Stimulated activated naive CD8-positive, alpha-beta T cell treated with anti-CD3 and anti-CD28 coated beads, Interleukin-15, Interleukin-2, amounts not matched to agents 100 ng/mL and 50 ng/mL, for 24 hours (primary cell): Measurements from ENCODE around the gene OAT.
"Not testable (repeated sequence)": the region's sequence is repeated elsewhere in the genome, so short reads cannot be mapped to it uniquely, and the experiment has no call there.

ENCODE experiments used
- H3K27ac Mint-ChIP-seq: one replicate; pipeline ENCODE4 v1.8.0; 2021; ENCODE audit warnings: mild to moderate bottlenecking, mixed read lengths
- H3K27me3 Mint-ChIP-seq: one replicate; pipeline ENCODE4 v1.8.0; 2021; ENCODE audit warnings: mixed read lengths
- H3K36me3 Mint-ChIP-seq: one replicate; pipeline ENCODE4 v1.8.0; 2021; ENCODE audit warnings: low read depth, mixed read lengths
- H3K4me1 Mint-ChIP-seq: one replicate; pipeline ENCODE4 v1.8.0; 2021; ENCODE audit warnings: low read depth, mixed read lengths
- H3K4me3 Mint-ChIP-seq: one replicate; pipeline ENCODE4 v1.8.0; 2021; ENCODE audit warnings: mild to moderate bottlenecking, mixed read lengths
- H3K9me3 Mint-ChIP-seq: one replicate; pipeline ENCODE4 v1.8.0; 2021; ENCODE audit warnings: mixed read lengths

The OAT gene

GRCh38 chr10:124380256-124380995 is 38.3 kb downstream of the OAT start:
- Mint-ChIP-seq H3K27me3 (peaks cover 39% of the 10 kb centered on the region), H3K36me3 (no peaks in the 10 kb centered on the region), H3K4me1 (no peaks in the 10 kb centered on the region), H3K27ac (no peak overlapping the region), H3K9me3 (no peaks in the 10 kb centered on the region), H3K4me3 (no peak overlapping the region)

- Mint-ChIP-seq H3K4me3 (no peak overlapping the region), H3K4me1 (no peaks in the 10 kb centered on the region), H3K9me3 (no peaks in the 10 kb centered on the region), H3K27me3 (peaks cover 39% of the 10 kb centered on the region), H3K27ac (no peak overlapping the region), H3K36me3 (no peaks in the 10 kb centered on the region)
Measured at GRCh38 chr10:124379609-124380193, 39.0 kb downstream of the OAT start.

- peaks cover 39% of the 10 kb centered on the region for H3K27me3 Mint-ChIP-seq
- H3K36me3 Mint-ChIP-seq = no peaks in the 10 kb centered on the region
- no peaks in the 10 kb centered on the region for H3K9me3 Mint-ChIP-seq
- H3K27ac Mint-ChIP-seq = no peak overlapping the region
- H3K4me1 Mint-ChIP-seq = no peaks in the 10 kb centered on the region
- no peak overlapping the region for H3K4me3 Mint-ChIP-seq
Measured at GRCh38 chr10:124378881-124379471, 39.7 kb downstream of the OAT start.

- Mint-ChIP-seq H3K27me3 (peaks cover 35% of the 10 kb centered on the region), H3K9me3 (no peaks in the 10 kb centered on the region), H3K4me3 (no peak overlapping the region), H3K36me3 (no peaks in the 10 kb centered on the region), H3K27ac (no peak overlapping the region), H3K4me1 (no peaks in the 10 kb centered on the region)
Measured at GRCh38 chr10:124378271-124378670, 40.5 kb downstream of the OAT start.

GRCh38 chr10:124377101-124377500 is 41.6 kb downstream of the OAT start:
- Mint-ChIP-seq H3K27ac (no peak overlapping the region), H3K4me3 (no peak overlapping the region), H3K4me1 (no peaks in the 10 kb centered on the region), H3K9me3 (no peaks in the 10 kb centered on the region), H3K27me3 (peaks cover 33% of the 10 kb centered on the region), H3K36me3 (no peaks in the 10 kb centered on the region)

GRCh38 chr10:124376411-124376810 is 42.3 kb downstream of the OAT start:
- peaks cover 29% of the 10 kb centered on the region for H3K27me3 Mint-ChIP-seq
- H3K4me1 Mint-ChIP-seq = no peaks in the 10 kb centered on the region
- H3K27ac Mint-ChIP-seq = no peak overlapping the region
- H3K9me3 Mint-ChIP-seq = no peaks in the 10 kb centered on the region
- no peaks in the 10 kb centered on the region for H3K36me3 Mint-ChIP-seq
- no peak overlapping the region for H3K4me3 Mint-ChIP-seq

GRCh38 chr10:124375691-124376090 is 43.0 kb downstream of the OAT start:
- Mint-ChIP-seq H3K4me1 (no peaks in the 10 kb centered on the region), H3K4me3 (no peak overlapping the region), H3K36me3 (no peaks in the 10 kb centered on the region), H3K27me3 (peaks cover 26% of the 10 kb centered on the region), H3K9me3 (no peaks in the 10 kb centered on the region), H3K27ac (no peak overlapping the region)

GRCh38 chr10:124375353-124375614 is 43.4 kb downstream of the OAT start:
- Mint-ChIP-seq H3K9me3 (no peaks in the 10 kb centered on the region), H3K36me3 (no peaks in the 10 kb centered on the region), H3K4me1 (no peaks in the 10 kb centered on the region), H3K27me3 (peaks cover 22% of the 10 kb centered on the region), H3K4me3 (no peak overlapping the region), H3K27ac (no peak overlapping the region)

GRCh38 chr10:124374535-124375352 is 44.0 kb downstream of the OAT start:
- H3K27me3 Mint-ChIP-seq = peaks cover 17% of the 10 kb centered on the region
- no peaks in the 10 kb centered on the region for H3K36me3 Mint-ChIP-seq
- H3K4me1 Mint-ChIP-seq = no peaks in the 10 kb centered on the region
- H3K4me3 Mint-ChIP-seq = no peak overlapping the region
- no peak overlapping the region for H3K27ac Mint-ChIP-seq
- no peaks in the 10 kb centered on the region for H3K9me3 Mint-ChIP-seq

- H3K36me3 Mint-ChIP-seq = no peaks in the 10 kb centered on the region
- peaks cover 7% of the 10 kb centered on the region for H3K27me3 Mint-ChIP-seq
- no peaks in the 10 kb centered on the region for H3K4me1 Mint-ChIP-seq
- H3K9me3 Mint-ChIP-seq = no peaks in the 10 kb centered on the region
- no peak overlapping the region for H3K4me3 Mint-ChIP-seq
- H3K27ac Mint-ChIP-seq = no peak overlapping the region
Measured at GRCh38 chr10:124372899-124373298, 45.8 kb downstream of the OAT start.

- Mint-ChIP-seq H3K4me1 (no peaks in the 10 kb centered on the region), H3K36me3 (no peaks in the 10 kb centered on the region), H3K27ac (no peak overlapping the region), H3K4me3 (no peak overlapping the region), H3K9me3 (no peaks in the 10 kb centered on the region), H3K27me3 (peaks cover 4% of the 10 kb centered on the region)
Measured at GRCh38 chr10:124370426-124370825, 48.3 kb downstream of the OAT start.

- Mint-ChIP-seq H3K4me1 (no peaks in the 10 kb centered on the region), H3K27ac (no peak overlapping the region), H3K9me3 (no peaks in the 10 kb centered on the region), H3K27me3 (peaks cover 4% of the 10 kb centered on the region), H3K4me3 (no peak overlapping the region), H3K36me3 (no peaks in the 10 kb centered on the region)
Measured at GRCh38 chr10:124369986-124370385, 48.7 kb downstream of the OAT start.

- not testable (repeated sequence) for H3K36me3 Mint-ChIP-seq, H3K4me3 Mint-ChIP-seq, H3K9me3 Mint-ChIP-seq, H3K4me1 Mint-ChIP-seq, H3K27ac Mint-ChIP-seq, H3K27me3 Mint-ChIP-seq
Measured at GRCh38 chr10:124369533-124369932, 49.2 kb downstream of the OAT start.

- no peaks in the 10 kb centered on the region for H3K4me1 Mint-ChIP-seq
- H3K27ac Mint-ChIP-seq = no peak overlapping the region
- no peak overlapping the region for H3K4me3 Mint-ChIP-seq
- peaks cover 4% of the 10 kb centered on the region for H3K27me3 Mint-ChIP-seq
- no peaks in the 10 kb centered on the region for H3K9me3 Mint-ChIP-seq
- no peaks in the 10 kb centered on the region for H3K36me3 Mint-ChIP-seq
Measured at GRCh38 chr10:124369066-124369465, 49.7 kb downstream of the OAT start.

GRCh38 chr10:124367936-124368335 is 50.8 kb downstream of the OAT start:
- Mint-ChIP-seq H3K4me3 (no peak overlapping the region), H3K36me3 (no peaks in the 10 kb centered on the region)

More at GRCh38 chr10:124367936-124368335, 50.8 kb downstream of the OAT start:
- Mint-ChIP-seq H3K27ac (no peak overlapping the region), H3K27me3 (peaks cover 4% of the 10 kb centered on the region), H3K4me1 (no peaks in the 10 kb centered on the region), H3K9me3 (no peaks in the 10 kb centered on the region)
